ENCODE data around the gene RBM28.

GRCh38 chr7:128357217-128357613 lies 13.5 kb upstream of the RBM28 start:
- TF ChIP-seq POLR2A (IDR thresholded peaks at IDR 0.05) = no peak
- TF ChIP-seq CTCF (IDR thresholded peaks at IDR 0.05) = no peak
